Right lobe of liver (tissue), 4 donors: ENCODE data around the gene HLA-DPB1.

ENCODE experiments used
- POLR2A ChIP-seq: fragments of 450-650 bp; IDR thresholded peaks from one replicate; pipeline ENCODE4 v1.6.1; 2017; ENCODE audit warnings: antibody characterized with exemption, mild to moderate bottlenecking
- TF ChIP-seq, protein P1 (sequence below), 4 donors: fragments of 200-600 bp in 3 of 4; fragments of 450-650 bp in 1 of 4; IDR thresholded peaks; one replicate each; pipeline versions ENCODE4 v1.5.1 to v1.8.0; 2016 to 2022; ENCODE audit warnings: antibody characterized with exemption in 4 of 4, mild to moderate bottlenecking in 2 of 4
- donor health status: DM: no; HTN: no; CAD: no.
- donor health status: DM: no; HTN: no; CAD: no.
- donor health status: DM: no; HTN: yes; CAD: no.

DNA sequence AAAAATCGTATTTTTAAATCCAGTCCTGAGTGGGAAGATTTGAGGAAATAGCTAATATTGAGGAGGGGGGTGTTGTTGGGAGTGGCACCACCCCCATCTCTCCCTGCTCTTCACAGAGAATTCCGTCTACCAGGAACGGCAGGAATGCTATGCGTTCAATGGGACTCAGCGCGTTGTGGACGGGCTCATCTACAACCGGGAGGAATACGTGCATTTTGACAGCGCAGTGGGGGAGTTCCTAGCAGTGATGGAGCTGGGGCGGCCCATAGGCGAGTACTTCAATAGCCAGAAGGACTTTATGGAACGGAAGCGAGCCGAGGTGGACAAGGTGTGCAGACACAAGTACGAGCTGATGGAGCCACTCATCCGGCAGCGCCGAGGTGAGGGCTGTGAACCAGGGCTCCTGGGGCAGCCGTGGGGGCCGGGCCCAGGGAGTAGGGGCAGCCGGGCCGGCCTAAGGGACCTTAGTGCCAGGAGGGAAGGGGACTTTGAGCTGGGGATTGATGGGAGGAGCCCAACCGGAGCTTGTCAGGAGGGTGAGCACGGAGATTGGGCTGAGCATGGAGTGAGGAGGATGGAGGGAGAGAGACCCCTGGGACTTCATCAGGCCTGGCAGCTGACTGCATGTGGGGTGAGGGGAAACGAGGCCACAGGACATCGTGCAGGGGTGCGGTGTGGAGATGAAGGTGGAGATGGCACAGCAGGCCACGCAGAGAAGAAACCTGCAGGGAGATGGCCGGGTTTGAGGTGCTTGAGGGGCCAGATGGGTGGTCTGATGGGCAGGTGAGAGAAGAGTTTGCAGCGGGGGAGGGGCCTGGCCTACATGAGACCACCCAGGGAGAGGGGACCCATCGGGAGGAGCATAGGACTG lies 41.3 kb downstream of the HLA-DPB1 start:
- TF ChIP-seq, protein P1, sequence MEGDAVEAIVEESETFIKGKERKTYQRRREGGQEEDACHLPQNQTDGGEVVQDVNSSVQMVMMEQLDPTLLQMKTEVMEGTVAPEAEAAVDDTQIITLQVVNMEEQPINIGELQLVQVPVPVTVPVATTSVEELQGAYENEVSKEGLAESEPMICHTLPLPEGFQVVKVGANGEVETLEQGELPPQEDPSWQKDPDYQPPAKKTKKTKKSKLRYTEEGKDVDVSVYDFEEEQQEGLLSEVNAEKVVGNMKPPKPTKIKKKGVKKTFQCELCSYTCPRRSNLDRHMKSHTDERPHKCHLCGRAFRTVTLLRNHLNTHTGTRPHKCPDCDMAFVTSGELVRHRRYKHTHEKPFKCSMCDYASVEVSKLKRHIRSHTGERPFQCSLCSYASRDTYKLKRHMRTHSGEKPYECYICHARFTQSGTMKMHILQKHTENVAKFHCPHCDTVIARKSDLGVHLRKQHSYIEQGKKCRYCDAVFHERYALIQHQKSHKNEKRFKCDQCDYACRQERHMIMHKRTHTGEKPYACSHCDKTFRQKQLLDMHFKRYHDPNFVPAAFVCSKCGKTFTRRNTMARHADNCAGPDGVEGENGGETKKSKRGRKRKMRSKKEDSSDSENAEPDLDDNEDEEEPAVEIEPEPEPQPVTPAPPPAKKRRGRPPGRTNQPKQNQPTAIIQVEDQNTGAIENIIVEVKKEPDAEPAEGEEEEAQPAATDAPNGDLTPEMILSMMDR (IDR thresholded peaks at IDR 0.05), result no peak
- TF ChIP-seq POLR2A, result no peak
